ENCODE results near the gene AACS. TPM values are rescaled to one million over a fixed set of nuclear protein-coding genes. Genes with fewer than 3 reads are reported as not detected.

Gene AACS
- total and polyA plus RNA-seq, 2 donors (not counting 1 experiment from before 2014, with no cell fraction given): 6.1 to 20.8 TPM

- POLR2A ChIA-PET: interaction anchor here (0.5 kb wide), 1 partner anchor 34 kb away, joined by 10 read pairs; no protein-coding TSS in a partner anchor
- no peaks in the 10 kb centered on the region for H3K27me3 ChIP-seq (replicated peaks in 1 of 4; ENCODE audit: control extremely low read depth in 1 of 4, control insufficient read depth in 3 of 4, insufficient read depth in 4 of 4, low read length in 3 of 4)
- H3K9ac ChIP-seq (ENCODE audit: low read length): no peak overlapping the region
- no peaks in the 10 kb centered on the region for H4K20me1 ChIP-seq (ENCODE audit: control insufficient read depth, insufficient read depth, low read length, poor library complexity, severe bottlenecking)
- TF ChIP-seq CTCF (IDR thresholded peaks at IDR 0.05) (no peak), EZH2 (IDR thresholded peaks at IDR 0.05; ENCODE audit: borderline replicate concordance, insufficient read depth, low read depth, low read length, poor library complexity, severe bottlenecking) (no peak)
- peaks cover 3% of the 10 kb centered on the region for H3K79me2 ChIP-seq (ENCODE audit: control insufficient read depth, insufficient read depth, low read length)
- intact Hi-C loops (cut with micrococcal nuclease): no loop called here
- no peak overlapping the region for H3K4me2 ChIP-seq (replicated peaks; ENCODE audit: low read depth, low read length, poor library complexity, severe bottlenecking)
- H3K4me3 ChIP-seq (ENCODE audit: control extremely low read depth in 1 of 5, extremely low read depth in 1 of 5, insufficient read depth in 1 of 5, low read depth in 2 of 5, low read length in 4 of 5): no peak overlapping the region
- 100% methylated on average over 3 of the region's 5 CpGs for WGBS (ENCODE audit: insufficient coverage)
- H3K9me3 ChIP-seq (ENCODE audit: control extremely low read depth in 1 of 3, control insufficient read depth in 2 of 3, insufficient read depth in 1 of 3, low read length in 2 of 3): peaks cover 0 to 10% (median 3%) of the 10 kb centered on the region in 3 donors
- Mint-ChIP-seq H3K27me3 (no peaks in the 10 kb centered on the region), H3K9me3 (ENCODE audit: insufficient read depth) (no peaks in the 10 kb centered on the region), H3K4me3 (no peak overlapping the region), H3K27ac (no peak overlapping the region), H3K4me1 (no peaks in the 10 kb centered on the region)
- H3K36me3 ChIP-seq (replicated peaks in 1 of 2; ENCODE audit: control extremely low read depth in 1 of 2, control insufficient read depth in 1 of 2, extremely low read depth in 1 of 2, insufficient read depth in 2 of 2, low read length in 1 of 2): peaks cover 0 to 31% of the 10 kb centered on the region in 2 experiments
- no peak for ATAC-seq (ENCODE audit: low read depth)
- H2AFZ ChIP-seq (ENCODE audit: insufficient read depth, low read depth, low read length, poor library complexity, severe bottlenecking): no peak overlapping the region
- CTCF ChIA-PET: no interaction called here
- H3K27ac ChIP-seq (ENCODE audit: low read length in 2 of 2): no peak overlapping the region
- H3K4me1 ChIP-seq (ENCODE audit: control insufficient read depth in 2 of 2, insufficient read depth in 2 of 2, low read length in 2 of 2): no peaks in the 10 kb centered on the region
- DNase-seq: no peak
Measured at GRCh38 chr12:125021771-125022170, 43.5 kb upstream of the AACS start.

DNA sequence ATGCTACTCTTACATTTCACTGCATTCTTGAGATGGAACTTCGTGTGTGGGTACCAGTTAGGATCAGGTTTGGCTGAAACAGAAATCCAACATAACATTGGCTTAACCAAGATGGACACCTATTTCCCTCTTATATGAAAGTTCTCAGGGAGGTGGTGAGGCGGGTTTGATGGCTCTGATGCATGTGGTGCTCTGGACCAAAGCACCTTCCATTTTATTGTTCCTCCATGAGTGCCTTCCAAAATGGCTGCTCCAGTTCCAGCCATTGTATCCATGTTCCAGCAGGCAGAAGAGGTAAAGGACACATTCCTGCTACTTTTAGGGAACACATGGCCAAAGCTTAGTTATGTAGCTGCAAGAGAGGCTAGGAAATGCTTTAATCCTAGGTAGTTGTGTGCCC lies 42.2 kb upstream of the AACS start:
- DNase-seq (no peak), ATAC-seq (ENCODE audit: low read depth) (no peak)
- Histone ChIP-seq H3K79me2 (ENCODE audit: control insufficient read depth, insufficient read depth, low read length) (peaks cover 3% of the 10 kb centered on the region), H2AFZ (ENCODE audit: insufficient read depth, low read depth, low read length, poor library complexity, severe bottlenecking) (no peak overlapping the region), H3K9ac (ENCODE audit: low read length) (no peak overlapping the region), H3K27ac (ENCODE audit: low read length in 2 of 2) (no peak overlapping the region), H3K4me1 (ENCODE audit: control insufficient read depth in 2 of 2, insufficient read depth in 2 of 2, low read length in 2 of 2) (no peaks in the 10 kb centered on the region), H3K4me3 (ENCODE audit: control extremely low read depth in 1 of 5, extremely low read depth in 1 of 5, insufficient read depth in 1 of 5, low read depth in 2 of 5, low read length in 4 of 5) (no peak overlapping the region), H3K4me2 (replicated peaks; ENCODE audit: low read depth, low read length, poor library complexity, severe bottlenecking) (no peak overlapping the region), H3K9me3 (ENCODE audit: control extremely low read depth in 1 of 3, control insufficient read depth in 2 of 3, insufficient read depth in 1 of 3, low read length in 2 of 3) (peaks cover 0 to 10% (median 3%) of the 10 kb centered on the region in 3 donors), H4K20me1 (ENCODE audit: control insufficient read depth, insufficient read depth, low read length, poor library complexity, severe bottlenecking) (no peaks in the 10 kb centered on the region), H3K36me3 (replicated peaks in 1 of 2; ENCODE audit: control extremely low read depth in 1 of 2, control insufficient read depth in 1 of 2, extremely low read depth in 1 of 2, insufficient read depth in 2 of 2, low read length in 1 of 2) (peaks cover 0 to 25% of the 10 kb centered on the region in 2 experiments), H3K27me3 (replicated peaks in 1 of 4; ENCODE audit: control extremely low read depth in 1 of 4, control insufficient read depth in 3 of 4, insufficient read depth in 4 of 4, low read length in 3 of 4) (no peaks in the 10 kb centered on the region)
- Mint-ChIP-seq H3K9me3 (ENCODE audit: insufficient read depth) (no peaks in the 10 kb centered on the region), H3K27ac (no peak overlapping the region), H3K4me1 (no peaks in the 10 kb centered on the region), H3K27me3 (no peaks in the 10 kb centered on the region), H3K4me3 (no peak overlapping the region)
- TF ChIP-seq EZH2 (IDR thresholded peaks at IDR 0.05; ENCODE audit: borderline replicate concordance, insufficient read depth, low read depth, low read length, poor library complexity, severe bottlenecking): no peak
- no peak for TF ChIP-seq CTCF (IDR thresholded peaks at IDR 0.05)
- 100% methylated on average over 1 of the region's 2 CpGs for WGBS (ENCODE audit: insufficient coverage)
- ChIA-PET CTCF (no interaction called here), POLR2A (no interaction called here)
- intact Hi-C loops (cut with micrococcal nuclease): no loop called here
